ENCODE measurements around the gene GLB1L2.

Gene GLB1L2

DNA sequence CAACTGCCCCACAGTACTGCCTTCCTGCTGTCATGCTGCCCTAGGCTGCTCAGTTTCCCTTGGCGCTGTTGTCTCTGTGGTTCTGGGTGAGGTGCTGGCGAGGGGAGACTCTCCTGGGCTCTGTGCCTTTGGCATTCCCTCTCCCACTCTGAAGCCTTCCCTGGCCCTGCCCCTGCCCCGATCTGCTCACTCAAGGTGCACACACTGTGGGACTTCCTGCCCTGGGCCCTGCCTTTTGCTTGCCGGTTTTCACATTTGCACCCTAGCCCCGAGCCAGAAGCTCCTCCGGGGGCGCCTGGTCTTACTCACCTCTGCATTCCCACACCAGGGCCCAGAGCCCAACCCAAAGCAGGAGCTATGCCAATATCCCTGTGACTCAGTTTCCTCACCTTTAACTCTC, 68.2 kb downstream of the GLB1L2 start:
- no peak for DNase-seq (ENCODE audit: low read depth)
- TF ChIP-seq, protein P1, sequence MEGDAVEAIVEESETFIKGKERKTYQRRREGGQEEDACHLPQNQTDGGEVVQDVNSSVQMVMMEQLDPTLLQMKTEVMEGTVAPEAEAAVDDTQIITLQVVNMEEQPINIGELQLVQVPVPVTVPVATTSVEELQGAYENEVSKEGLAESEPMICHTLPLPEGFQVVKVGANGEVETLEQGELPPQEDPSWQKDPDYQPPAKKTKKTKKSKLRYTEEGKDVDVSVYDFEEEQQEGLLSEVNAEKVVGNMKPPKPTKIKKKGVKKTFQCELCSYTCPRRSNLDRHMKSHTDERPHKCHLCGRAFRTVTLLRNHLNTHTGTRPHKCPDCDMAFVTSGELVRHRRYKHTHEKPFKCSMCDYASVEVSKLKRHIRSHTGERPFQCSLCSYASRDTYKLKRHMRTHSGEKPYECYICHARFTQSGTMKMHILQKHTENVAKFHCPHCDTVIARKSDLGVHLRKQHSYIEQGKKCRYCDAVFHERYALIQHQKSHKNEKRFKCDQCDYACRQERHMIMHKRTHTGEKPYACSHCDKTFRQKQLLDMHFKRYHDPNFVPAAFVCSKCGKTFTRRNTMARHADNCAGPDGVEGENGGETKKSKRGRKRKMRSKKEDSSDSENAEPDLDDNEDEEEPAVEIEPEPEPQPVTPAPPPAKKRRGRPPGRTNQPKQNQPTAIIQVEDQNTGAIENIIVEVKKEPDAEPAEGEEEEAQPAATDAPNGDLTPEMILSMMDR (IDR thresholded peaks at IDR 0.05; ENCODE audit: control insufficient read depth, extremely low read depth, insufficient read depth), result no peak
- H3K4me3 ChIP-seq (ENCODE audit: low read depth, low read length), result no peak overlapping the region

DNA sequence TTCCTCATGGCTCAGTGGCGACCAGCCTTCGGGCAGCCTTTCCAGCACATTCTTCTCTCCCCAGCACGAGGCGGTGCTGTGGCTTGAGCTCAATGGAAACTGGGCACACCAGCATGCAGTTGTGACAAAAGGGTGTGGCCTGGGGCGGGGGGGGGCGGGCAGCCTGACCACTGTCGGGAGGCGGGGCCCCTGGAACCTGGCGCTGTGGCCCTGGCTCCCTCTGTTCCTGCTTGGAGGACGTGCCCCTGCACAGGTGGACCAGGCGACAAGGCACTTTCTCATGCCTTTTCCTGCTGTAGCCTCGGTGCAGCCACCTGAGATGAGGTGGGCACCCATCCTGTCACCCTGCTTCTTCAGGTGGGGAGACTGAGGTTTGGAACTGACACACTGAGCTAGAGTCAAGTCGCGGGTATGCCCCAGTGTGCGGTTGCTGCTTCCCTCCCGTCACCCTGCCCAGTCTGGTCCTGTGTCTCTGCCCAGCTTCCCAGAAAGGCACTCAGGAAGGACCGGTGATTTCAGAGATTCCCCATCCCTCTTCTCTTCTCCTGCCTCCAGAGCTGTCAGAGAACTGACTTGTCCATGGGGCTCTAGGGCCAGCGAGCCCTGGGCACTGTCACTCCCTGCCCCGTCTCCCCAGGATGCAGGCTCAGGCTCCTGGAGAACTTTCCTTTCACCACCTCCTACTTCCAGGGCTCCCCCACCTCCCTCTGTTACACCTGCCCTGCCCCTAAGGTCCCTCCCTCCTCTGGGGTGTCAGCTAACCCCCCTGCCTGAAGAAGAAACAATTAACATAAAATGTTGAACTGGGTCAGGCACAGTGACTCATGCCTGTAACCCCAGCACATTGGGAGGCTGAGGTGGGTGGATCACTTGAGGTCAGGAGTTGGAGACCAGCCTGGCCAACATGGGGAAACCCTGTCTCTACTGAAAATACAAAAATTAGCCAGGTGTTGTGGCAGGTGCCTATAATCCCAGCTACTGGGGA, 70.3 kb downstream of the GLB1L2 start:
- DNase-seq (ENCODE audit: low read depth), result no peak
- TF ChIP-seq, protein P1 (IDR thresholded peaks at IDR 0.05; ENCODE audit: control insufficient read depth, extremely low read depth, insufficient read depth), result no peak

DNA sequence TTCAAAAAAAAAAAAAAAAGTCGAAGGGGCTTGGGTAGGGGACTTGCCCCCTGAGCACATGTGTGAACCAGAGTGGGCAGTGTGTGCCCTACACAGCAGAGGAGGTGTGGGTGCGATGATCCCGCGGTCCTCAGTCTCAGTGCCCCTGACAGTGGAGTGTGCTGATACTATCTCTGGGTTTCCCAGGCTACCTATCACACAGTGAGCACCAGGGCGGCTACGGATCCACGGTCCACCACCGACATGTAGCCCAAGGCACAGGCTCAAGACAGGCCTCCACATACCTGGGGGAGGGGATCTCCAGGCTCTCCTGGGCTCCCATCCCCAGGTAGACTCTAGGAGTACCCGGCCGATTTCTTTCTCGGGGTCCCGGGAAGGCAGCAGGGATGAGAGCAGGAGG, 71.1 kb downstream of the GLB1L2 start:
- H3K4me3 ChIP-seq (ENCODE audit: low read depth, low read length), result no peak overlapping the region
- TF ChIP-seq, protein P1 (IDR thresholded peaks at IDR 0.05; ENCODE audit: control insufficient read depth, extremely low read depth, insufficient read depth), result no peak
- DNase-seq (ENCODE audit: low read depth), result no peak

More for the DNA sequence above, 70.3 kb downstream of the GLB1L2 start:
- H3K4me3 ChIP-seq (ENCODE audit: low read depth, low read length), result no peak overlapping the region

GRCh38 chr11:134404575-134405341, 73.0 kb downstream of the GLB1L2 start:
- H3K4me3 ChIP-seq (ENCODE audit: low read depth, low read length), result no peak overlapping the region
- DNase-seq (ENCODE audit: low read depth), result no peak
- TF ChIP-seq, protein P1 (IDR thresholded peaks at IDR 0.05; ENCODE audit: control insufficient read depth, extremely low read depth, insufficient read depth), result no peak

GRCh38 chr11:134405436-134405835, 73.6 kb downstream of the GLB1L2 start:
- DNase-seq (ENCODE audit: low read depth), result no peak
- TF ChIP-seq, protein P1 (IDR thresholded peaks at IDR 0.05; ENCODE audit: control insufficient read depth, extremely low read depth, insufficient read depth), result no peak
- no peak overlapping the region for H3K4me3 ChIP-seq (ENCODE audit: low read depth, low read length)

DNA sequence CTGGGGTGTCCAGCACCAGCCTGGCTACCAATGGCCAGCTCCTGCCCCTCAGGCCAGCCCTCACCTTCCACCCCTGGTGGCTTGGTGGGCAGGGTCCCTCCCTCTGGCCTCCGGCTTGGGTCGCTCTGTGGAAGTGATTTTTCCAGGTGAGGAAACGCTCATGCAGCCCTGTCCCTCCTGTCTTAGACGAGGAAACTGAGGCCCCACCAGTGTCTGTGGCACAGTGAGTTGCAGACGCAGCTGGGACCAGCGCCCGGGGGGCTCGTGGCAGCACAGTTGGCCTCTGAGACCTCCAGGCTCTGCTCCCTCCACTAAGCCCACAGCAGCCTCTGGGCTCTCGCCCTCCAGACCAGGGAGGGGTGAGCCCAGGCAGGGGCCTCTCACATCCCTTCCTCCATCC, 74.1 kb downstream of the GLB1L2 start:
- H3K4me3 ChIP-seq (ENCODE audit: low read depth, low read length), result no peak overlapping the region
- TF ChIP-seq, protein P1 (IDR thresholded peaks at IDR 0.05; ENCODE audit: control insufficient read depth, extremely low read depth, insufficient read depth), result no peak
- no peak for DNase-seq (ENCODE audit: low read depth)
